Prostate gland (tissue), 2 donors: Measurements from ENCODE around the gene DSCAM. TPM values are rescaled to one million over a fixed set of nuclear protein-coding genes. Genes with fewer than 3 reads are reported as not detected.

ENCODE experiments used
- DNase-seq: peaks from one replicate; pipeline ENCODE4 v3.0.0-alpha.2; 2019; ENCODE audit warnings: low spot score
- H3K27ac ChIP-seq, 2 donors: fragments of 200-600 bp; sonication (generic); 2 replicates each; pipeline ENCODE4 v1.5.1; 2017 to 2019
- H3K27me3 ChIP-seq: fragments of 200-600 bp; sonication (generic); replicated peaks from 2 replicates; pipeline ENCODE4 v1.5.1; 2019; ENCODE audit not compliant: insufficient read depth
- H3K36me3 ChIP-seq, 2 donors: fragments of 200-600 bp; sonication (generic); 1 replicate in 1 of 2; 2 replicates in 1 of 2; pipeline versions ENCODE4 v1.5.1 to v1.8.1; 2017 to 2019
- H3K4me1 ChIP-seq: fragments of 200-600 bp; sonication (generic); replicated peaks from 2 replicates; pipeline ENCODE4 v1.5.1; 2019
- H3K4me3 ChIP-seq, 2 donors: fragments of 200-600 bp; sonication (generic); 2 replicates each; pipeline ENCODE4 v1.5.1; 2017 to 2019
- H3K9me3 ChIP-seq: fragments of 200-600 bp; sonication (generic); 2 replicates; pipeline ENCODE4 v1.5.1; 2017
- CTCF ChIP-seq, 4 experiments: fragments of 200-600 bp in 2 of 4; fragments of 450-650 bp in 2 of 4; sonication (generic) in 2 of 4; IDR thresholded peaks; 1 replicate in 3 of 4; 2 replicates in 1 of 4; pipeline ENCODE4 v1.5.1; 2016 to 2019; ENCODE audit warnings: antibody characterized with exemption in 4 of 4, mild to moderate bottlenecking in 2 of 4, moderate library complexity in 2 of 4
- POLR2A ChIP-seq: fragments of 450-650 bp; IDR thresholded peaks from one replicate; pipeline ENCODE4 v1.6.1; 2016; ENCODE audit warnings: antibody characterized with exemption, mild to moderate bottlenecking
- POLR2AphosphoS5 ChIP-seq: sonication (generic); formaldehyde crosslinking; IDR thresholded peaks from one replicate; pipeline ENCODE4 v1.6.1; 2017; ENCODE audit warnings: antibody characterized with exemption
- WGBS: methylation state at CpG from one replicate; pipeline ENCODE4 v1.1.5; 2018; 5-methylcytosine and 5-hydroxymethylcytosine counted together
- intact Hi-C: fragments of 100-400 bp; cut with DNase I; formaldehyde crosslinking; loops from one replicate; pipeline ENCODE4 v1.14.2; 2022
- total RNA-seq, 2 donors: library from RNA; depleted of rRNA; stranded (reverse); fragments of >200 nt; gene quantifications; one replicate each; pipeline ENCODE4 v1.1.0, GENCODE V29; 2016

The DSCAM gene
- total RNA-seq, 2 donors from 2014 or later = under 0.01 to 1.6 TPM

- intact Hi-C loops = no loop called here
These were observed 862.5 kb downstream of the DSCAM start for GRCh38 chr21:39984286-39984991.

DNA sequence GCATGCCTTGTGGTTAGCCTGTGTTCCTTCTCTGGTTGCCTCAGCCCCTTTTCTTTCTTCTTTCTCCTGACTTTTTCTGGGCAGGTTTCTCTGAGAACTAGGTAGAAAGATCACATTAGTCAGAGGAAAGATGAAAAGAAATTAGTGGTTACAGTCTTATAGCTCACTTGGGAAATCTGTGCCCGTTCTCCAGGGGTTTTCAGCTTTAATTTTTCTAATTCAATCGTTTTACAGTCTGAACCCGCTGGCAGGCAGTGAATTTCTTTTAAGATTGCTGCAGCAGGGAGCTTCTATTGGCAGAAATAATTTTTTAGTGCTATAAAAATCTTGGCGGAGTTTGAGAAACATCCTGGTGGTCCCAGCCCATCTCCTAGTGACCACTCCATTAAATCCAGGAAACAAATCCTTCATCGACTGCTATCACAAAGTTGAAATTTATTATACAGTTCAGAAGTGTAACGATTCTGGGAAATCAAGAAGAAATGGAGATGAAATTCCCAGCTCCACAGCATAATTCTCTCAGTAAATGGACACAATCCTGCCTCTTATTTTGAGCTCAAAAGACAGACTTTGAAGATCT is 866.6 kb downstream of the DSCAM start:
- Histone ChIP-seq H3K4me3 (no peak overlapping the region), H3K27ac (no peak overlapping the region), H3K27me3 (no peaks in the 10 kb centered on the region), H3K9me3 (no peaks in the 10 kb centered on the region), H3K36me3 (no peaks in the 10 kb centered on the region), H3K4me1 (no peaks in the 10 kb centered on the region)
- intact Hi-C loops = no loop called here
- no peak for DNase-seq
- TF ChIP-seq CTCF (IDR thresholded peaks at IDR 0.05) (no peak), POLR2AphosphoS5 (no peak), POLR2A (no peak)
- 37% methylated on average over 6 of the region's 6 CpGs for WGBS

More at GRCh38 chr21:39984286-39984991, 862.5 kb downstream of the DSCAM start:
- Histone ChIP-seq H3K4me1 (no peaks in the 10 kb centered on the region), H3K27ac (no peak overlapping the region), H3K27me3 (no peaks in the 10 kb centered on the region), H3K36me3 (no peaks in the 10 kb centered on the region), H3K9me3 (no peaks in the 10 kb centered on the region), H3K4me3 (no peak overlapping the region)
- 49% methylated on average over 19 of the region's 19 CpGs for WGBS
- no peak for TF ChIP-seq POLR2AphosphoS5
- TF ChIP-seq POLR2A = no peak
- TF ChIP-seq CTCF (IDR thresholded peaks at IDR 0.05) = no peak
- DNase-seq = no peak

GRCh38 chr21:39979321-39979720 is 867.6 kb downstream of the DSCAM start:
- no peaks in the 10 kb centered on the region for H3K4me1 ChIP-seq
- no peaks in the 10 kb centered on the region for H3K36me3 ChIP-seq
- no peak overlapping the region for H3K27ac ChIP-seq
- no peak overlapping the region for H3K4me3 ChIP-seq
- H3K27me3 ChIP-seq = no peaks in the 10 kb centered on the region
- no peak for DNase-seq
- intact Hi-C loops = no loop called here
- no peaks in the 10 kb centered on the region for H3K9me3 ChIP-seq
- TF ChIP-seq POLR2A (no peak), CTCF (IDR thresholded peaks at IDR 0.05) (no peak), POLR2AphosphoS5 (no peak)
- 91% methylated on average over 8 of the region's 8 CpGs for WGBS

GRCh38 chr21:39976800-39977199 is 870.2 kb downstream of the DSCAM start:
- Histone ChIP-seq H3K9me3 (no peaks in the 10 kb centered on the region), H3K36me3 (no peaks in the 10 kb centered on the region), H3K4me3 (no peak overlapping the region), H3K27ac (no peak overlapping the region), H3K4me1 (no peaks in the 10 kb centered on the region), H3K27me3 (no peaks in the 10 kb centered on the region)
- DNase-seq = no peak
- no peak for TF ChIP-seq POLR2AphosphoS5
- TF ChIP-seq CTCF (IDR thresholded peaks at IDR 0.05) = no peak
- TF ChIP-seq POLR2A = no peak
- 72% methylated on average over 5 of the region's 5 CpGs for WGBS
- intact Hi-C loops = no loop called here
